Vagina (tissue), 2 donors: ENCODE data around the gene OR2AG2. TPM values are rescaled to one million over a fixed set of nuclear protein-coding genes. Genes with fewer than 3 reads are reported as not detected.

ENCODE experiments used
- DNase-seq, 2 donors: peaks; one replicate each; pipeline ENCODE4 v3.0.0-alpha.2; 2017; ENCODE audit errors: extremely low spot score in 2 of 2
- H3K27ac ChIP-seq: fragments of 200-600 bp; sonication (generic); one replicate; pipeline ENCODE4 v1.5.1; 2019
- H3K27me3 ChIP-seq: fragments of 200-600 bp; sonication (generic); one replicate; pipeline ENCODE4 v1.5.1; 2019
- H3K36me3 ChIP-seq, 2 donors: fragments of 200-600 bp; sonication (generic); one replicate each; pipeline ENCODE4 v1.5.1; 2017 to 2019
- H3K4me1 ChIP-seq: fragments of 200-600 bp; sonication (generic); one replicate; pipeline ENCODE4 v1.5.1; 2019
- H3K4me3 ChIP-seq, 2 donors: fragments of 200-600 bp; sonication (generic); 1 replicate in 1 of 2; 2 replicates in 1 of 2; pipeline ENCODE4 v1.5.1; 2016 to 2019
- H3K9me3 ChIP-seq: fragments of 200-600 bp; sonication (generic); one replicate; pipeline ENCODE4 v1.5.1; 2019
- CTCF ChIP-seq, 3 experiments: fragments of 450-650 bp in 2 of 3; fragments of 200-600 bp in 1 of 3; sonication (generic) in 1 of 3; IDR thresholded peaks; one replicate each; pipeline ENCODE4 v1.5.1; 2017 to 2019; ENCODE audit warnings: antibody characterized with exemption in 3 of 3, mild to moderate bottlenecking in 2 of 3, moderate library complexity in 2 of 3
- POLR2A ChIP-seq, 2 donors: fragments of 450-650 bp; IDR thresholded peaks; one replicate each; pipeline ENCODE4 v1.6.1; 2017; ENCODE audit warnings: antibody characterized with exemption in 2 of 2, mild to moderate bottlenecking in 2 of 2, moderate library complexity in 2 of 2
- POLR2AphosphoS5 ChIP-seq, 2 donors: sonication (generic); formaldehyde crosslinking; IDR thresholded peaks; one replicate each; pipeline ENCODE4 v1.9.0; 2017; ENCODE audit warnings: antibody characterized with exemption in 2 of 2, mild to moderate bottlenecking in 2 of 2, low read depth in 1 of 2; ENCODE audit not compliant: insufficient read depth in 1 of 2
- intact Hi-C: fragments of 100-400 bp; cut with DNase I; formaldehyde crosslinking; loops from one replicate; pipeline ENCODE4 v1.15.1; 2023
- total RNA-seq: library from RNA; depleted of rRNA; stranded (reverse); fragments of >200 nt; gene quantifications from one replicate; pipeline ENCODE4 v1.2.3, GENCODE V29; 2016

OR2AG2 gene
- total RNA-seq, 1 donor from 2014 or later = not detected

- TF ChIP-seq CTCF (IDR thresholded peaks at IDR 0.05) (peak in 2 of 3 experiments; percentile 33 to 48), POLR2AphosphoS5 (IDR thresholded peaks at IDR 0.05; ENCODE audit: insufficient read depth in 1 of 2, low read depth in 1 of 2) (no peak)
- H3K9me3 ChIP-seq = no peaks in the 10 kb centered on the region
- H3K27me3 ChIP-seq = no peaks in the 10 kb centered on the region
- intact Hi-C loops = no loop called here
- no peaks in the 10 kb centered on the region for H3K36me3 ChIP-seq
- H3K4me1 ChIP-seq = no peaks in the 10 kb centered on the region
- H3K4me3 ChIP-seq = no peak overlapping the region
- no peak overlapping the region for H3K27ac ChIP-seq
- DNase-seq = no peak
These were observed 16.3 kb downstream of the OR2AG2 start for GRCh38 chr11:6755303-6755952.

GRCh38 chr11:6747097-6747668 is 24.6 kb downstream of the OR2AG2 start:
- H3K27me3 ChIP-seq = no peaks in the 10 kb centered on the region
- no peak for DNase-seq
- H3K27ac ChIP-seq = peak overlapping the region; percentile 73
- TF ChIP-seq POLR2AphosphoS5 (IDR thresholded peaks at IDR 0.05; ENCODE audit: insufficient read depth in 1 of 2, low read depth in 1 of 2) (no peak), CTCF (IDR thresholded peaks at IDR 0.05) (no peak), POLR2A (IDR thresholded peaks at IDR 0.05) (no peak)
- no peak overlapping the region for H3K4me3 ChIP-seq
- no peaks in the 10 kb centered on the region for H3K36me3 ChIP-seq
- intact Hi-C loops = no loop called here
- no peaks in the 10 kb centered on the region for H3K4me1 ChIP-seq
- no peaks in the 10 kb centered on the region for H3K9me3 ChIP-seq

- intact Hi-C loops = no loop called here
- H3K27ac ChIP-seq = peak overlapping the region; percentile 73
- no peaks in the 10 kb centered on the region for H3K36me3 ChIP-seq
These were observed 25.1 kb downstream of the OR2AG2 start for GRCh38 chr11:6746626-6747025.

GRCh38 chr11:6746086-6746618 is 25.6 kb downstream of the OR2AG2 start:
- TF ChIP-seq POLR2A (IDR thresholded peaks at IDR 0.05) (peak in 1 of 2 donors; percentile 23), POLR2AphosphoS5 (IDR thresholded peaks at IDR 0.05; ENCODE audit: insufficient read depth in 1 of 2, low read depth in 1 of 2) (no peak), CTCF (IDR thresholded peaks at IDR 0.05) (no peak)

More at GRCh38 chr11:6746626-6747025, 25.1 kb downstream of the OR2AG2 start:
- no peak for DNase-seq
- Histone ChIP-seq H3K4me1 (no peaks in the 10 kb centered on the region), H3K4me3 (peak overlapping the region; percentile 15 to 30), H3K9me3 (no peaks in the 10 kb centered on the region), H3K27me3 (no peaks in the 10 kb centered on the region)
- no peak for TF ChIP-seq POLR2AphosphoS5 (IDR thresholded peaks at IDR 0.05; ENCODE audit: insufficient read depth in 1 of 2, low read depth in 1 of 2)
- TF ChIP-seq CTCF (IDR thresholded peaks at IDR 0.05) = no peak
- TF ChIP-seq POLR2A (IDR thresholded peaks at IDR 0.05) = no peak

More at GRCh38 chr11:6746086-6746618, 25.6 kb downstream of the OR2AG2 start:
- no peaks in the 10 kb centered on the region for H3K27me3 ChIP-seq
- no peaks in the 10 kb centered on the region for H3K9me3 ChIP-seq
- peak overlapping the region; percentile 73 for H3K27ac ChIP-seq
- peak overlapping the region; percentile 15 to 30 for H3K4me3 ChIP-seq
- no peak for DNase-seq
- no peaks in the 10 kb centered on the region for H3K4me1 ChIP-seq
- H3K36me3 ChIP-seq = no peaks in the 10 kb centered on the region
- intact Hi-C loops = no loop called here
